ENCODE results near the gene SPSB2.

The SPSB2 gene

GRCh38 chr12:6826125-6826733 lies 46.9 kb downstream of the SPSB2 start:
- no peak overlapping the region for H3K9ac ChIP-seq (ENCODE audit: low read length)
- peaks cover 36% of the 10 kb centered on the region for H3K4me1 ChIP-seq (ENCODE audit: insufficient read depth, low read length)
- H3K36me3 ChIP-seq (ENCODE audit: insufficient read depth, low read length), result no peaks in the 10 kb centered on the region
- no peaks in the 10 kb centered on the region for H3K27me3 ChIP-seq (ENCODE audit: control insufficient read depth in 1 of 2, insufficient read depth in 2 of 2, low read length in 2 of 2)
- no peak overlapping the region for H3K27ac ChIP-seq (ENCODE audit: low read depth, low read length)
- no peaks in the 10 kb centered on the region for H3K9me3 ChIP-seq (ENCODE audit: low read length)
- no peak overlapping the region for H3K4me3 ChIP-seq (ENCODE audit: low read depth in 1 of 2, low read length in 2 of 2)

- peaks cover 42% of the 10 kb centered on the region for H3K4me1 ChIP-seq (ENCODE audit: insufficient read depth, low read length)
- H3K36me3 ChIP-seq (ENCODE audit: insufficient read depth, low read length), result no peaks in the 10 kb centered on the region
- no peaks in the 10 kb centered on the region for H3K9me3 ChIP-seq (ENCODE audit: low read length)
- H3K27me3 ChIP-seq (ENCODE audit: control insufficient read depth in 1 of 2, insufficient read depth in 2 of 2, low read length in 2 of 2), result no peaks in the 10 kb centered on the region
- no peak overlapping the region for H3K27ac ChIP-seq (ENCODE audit: low read depth, low read length)
- H3K4me3 ChIP-seq (ENCODE audit: low read depth in 1 of 2, low read length in 2 of 2), result peak overlapping the region in 1 of 2 donors; percentile 36
- no peak overlapping the region for H3K9ac ChIP-seq (ENCODE audit: low read length)
Observed at GRCh38 chr12:6825398-6826124, 47.5 kb downstream of the SPSB2 start.

- Histone ChIP-seq H3K4me3 (ENCODE audit: low read depth in 1 of 2, low read length in 2 of 2) (peak overlapping the region in 1 of 2 donors; percentile 36), H3K9me3 (ENCODE audit: low read length) (no peaks in the 10 kb centered on the region), H3K9ac (ENCODE audit: low read length) (no peak overlapping the region), H3K4me1 (ENCODE audit: insufficient read depth, low read length) (peaks cover 40% of the 10 kb centered on the region), H3K27me3 (ENCODE audit: control insufficient read depth in 1 of 2, insufficient read depth in 2 of 2, low read length in 2 of 2) (no peaks in the 10 kb centered on the region), H3K36me3 (ENCODE audit: insufficient read depth, low read length) (no peaks in the 10 kb centered on the region), H3K27ac (ENCODE audit: low read depth, low read length) (no peak overlapping the region)
Observed at GRCh38 chr12:6824901-6825381, 48.2 kb downstream of the SPSB2 start.

GRCh38 chr12:6824085-6824775 lies 48.9 kb downstream of the SPSB2 start:
- Histone ChIP-seq H3K36me3 (ENCODE audit: insufficient read depth, low read length) (no peaks in the 10 kb centered on the region), H3K9ac (ENCODE audit: low read length) (no peak overlapping the region), H3K9me3 (ENCODE audit: low read length) (no peaks in the 10 kb centered on the region), H3K27ac (ENCODE audit: low read depth, low read length) (no peak overlapping the region), H3K4me1 (ENCODE audit: insufficient read depth, low read length) (peaks cover 34% of the 10 kb centered on the region), H3K27me3 (ENCODE audit: control insufficient read depth in 1 of 2, insufficient read depth in 2 of 2, low read length in 2 of 2) (no peaks in the 10 kb centered on the region), H3K4me3 (ENCODE audit: low read depth in 1 of 2, low read length in 2 of 2) (no peak overlapping the region)

- Histone ChIP-seq H3K4me1 (ENCODE audit: insufficient read depth, low read length) (peaks cover 34% of the 10 kb centered on the region), H3K9ac (ENCODE audit: low read length) (no peak overlapping the region), H3K36me3 (ENCODE audit: insufficient read depth, low read length) (no peaks in the 10 kb centered on the region), H3K27me3 (ENCODE audit: control insufficient read depth in 1 of 2, insufficient read depth in 2 of 2, low read length in 2 of 2) (no peaks in the 10 kb centered on the region), H3K4me3 (ENCODE audit: low read depth in 1 of 2, low read length in 2 of 2) (no peak overlapping the region), H3K9me3 (ENCODE audit: low read length) (no peaks in the 10 kb centered on the region), H3K27ac (ENCODE audit: low read depth, low read length) (no peak overlapping the region)
Observed at GRCh38 chr12:6823182-6824084, 49.7 kb downstream of the SPSB2 start.

GRCh38 chr12:6822426-6823135 lies 50.5 kb downstream of the SPSB2 start:
- H3K27ac ChIP-seq (ENCODE audit: low read depth, low read length), result no peak overlapping the region
- peak overlapping the region; percentile 37 for H3K9ac ChIP-seq (ENCODE audit: low read length)
- H3K4me3 ChIP-seq (ENCODE audit: low read depth in 1 of 2, low read length in 2 of 2), result peak overlapping the region; percentile 39 to 58
- H3K4me1 ChIP-seq (ENCODE audit: insufficient read depth, low read length), result peaks cover 33% of the 10 kb centered on the region
- H3K9me3 ChIP-seq (ENCODE audit: low read length), result no peaks in the 10 kb centered on the region
- no peaks in the 10 kb centered on the region for H3K27me3 ChIP-seq (ENCODE audit: control insufficient read depth in 1 of 2, insufficient read depth in 2 of 2, low read length in 2 of 2)
- H3K36me3 ChIP-seq (ENCODE audit: insufficient read depth, low read length), result no peaks in the 10 kb centered on the region

- Histone ChIP-seq H3K27ac (ENCODE audit: low read depth, low read length) (peak within 1 kb of the TSS; percentile 54), H3K4me3 (ENCODE audit: low read depth in 1 of 2, low read length in 2 of 2) (peak within 1 kb of the TSS; percentile 39 to 58), H3K4me1 (ENCODE audit: insufficient read depth, low read length) (peaks cover 26% of the 10 kb centered on the region), H3K27me3 (ENCODE audit: control insufficient read depth in 1 of 2, insufficient read depth in 2 of 2, low read length in 2 of 2) (no peaks in the 10 kb centered on the region), H3K9ac (ENCODE audit: low read length) (peak within 1 kb of the TSS; percentile 37), H3K36me3 (ENCODE audit: insufficient read depth, low read length) (no peaks in the 10 kb centered on the region), H3K9me3 (ENCODE audit: low read length) (no peaks in the 10 kb centered on the region)
Observed at GRCh38 chr12:6821591-6822425, 51.3 kb downstream of the SPSB2 start, which contains the start of gene GPR162. Gene GPR162 (plus strand): TSS chr12:6821821. CDS start chr12:6823899, 2,078 bp downstream.
